HL-60/S4 (cell line): Measurements from ENCODE around the gene EFCAB11.
"Not testable (repeated sequence)": the region's sequence is repeated elsewhere in the genome, so short reads cannot be mapped to it uniquely, and the experiment has no call there.

ENCODE experiments used
- in situ Hi-C: fragments of 300-500 bp; cut with MboI; formaldehyde crosslinking; loops from 2 replicates; pipeline ENCODE4 v1.14.3; 2022; ENCODE audit warnings: low sequenced_read_pairs

Gene EFCAB11

DNA sequence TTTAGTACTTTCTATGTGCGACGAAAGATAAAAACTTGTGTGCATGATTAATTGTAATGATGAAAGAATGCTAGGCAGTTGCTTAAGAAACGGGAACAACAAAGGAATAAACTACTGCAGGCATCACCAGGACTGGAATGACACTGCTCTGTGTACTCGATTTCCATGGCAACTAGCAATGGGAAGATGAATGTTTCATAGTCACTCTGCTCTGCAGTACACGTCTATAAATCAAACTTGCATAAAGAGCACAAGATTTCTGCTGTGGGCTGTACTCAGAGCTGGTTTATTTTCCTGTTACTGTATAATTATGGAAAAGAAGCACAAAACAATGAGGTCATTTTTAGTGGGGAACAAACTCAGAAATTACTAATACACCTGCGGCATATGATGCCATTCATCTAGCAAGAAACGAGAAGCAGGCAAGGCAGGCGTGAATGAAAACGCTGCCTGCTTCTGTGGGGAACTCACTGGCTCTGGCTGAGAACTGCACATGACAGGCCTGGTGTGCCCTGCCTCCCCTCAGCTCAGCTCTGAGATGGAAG is 41.8 kb downstream of the EFCAB11 start:
- in situ Hi-C loops, result loop anchor here (10.0 kb wide), 1 partner anchor 888 kb away; no protein-coding TSS in a partner anchor

DNA sequence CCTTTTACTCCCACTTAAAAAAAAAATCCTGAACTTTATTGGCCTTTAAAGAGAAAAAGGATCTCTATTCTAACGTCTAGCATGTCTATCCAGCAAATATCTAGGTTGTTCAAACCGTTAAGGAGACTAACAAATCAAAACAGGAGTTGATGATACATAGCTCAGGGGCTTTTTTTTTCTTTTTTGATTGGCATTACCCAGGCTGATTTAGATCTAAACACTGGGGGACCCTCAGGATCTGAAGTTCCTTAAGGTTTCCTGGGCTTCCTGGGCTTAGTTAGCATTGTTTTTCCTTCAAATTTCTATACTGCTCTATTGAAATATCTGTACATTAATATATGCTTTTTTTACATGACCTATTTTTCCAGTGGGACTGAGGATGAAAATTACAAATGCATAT is 42.3 kb downstream of the EFCAB11 start:
- in situ Hi-C loops, result loop anchor here (10.0 kb wide), 1 partner anchor 887 kb away; no protein-coding TSS in a partner anchor

DNA sequence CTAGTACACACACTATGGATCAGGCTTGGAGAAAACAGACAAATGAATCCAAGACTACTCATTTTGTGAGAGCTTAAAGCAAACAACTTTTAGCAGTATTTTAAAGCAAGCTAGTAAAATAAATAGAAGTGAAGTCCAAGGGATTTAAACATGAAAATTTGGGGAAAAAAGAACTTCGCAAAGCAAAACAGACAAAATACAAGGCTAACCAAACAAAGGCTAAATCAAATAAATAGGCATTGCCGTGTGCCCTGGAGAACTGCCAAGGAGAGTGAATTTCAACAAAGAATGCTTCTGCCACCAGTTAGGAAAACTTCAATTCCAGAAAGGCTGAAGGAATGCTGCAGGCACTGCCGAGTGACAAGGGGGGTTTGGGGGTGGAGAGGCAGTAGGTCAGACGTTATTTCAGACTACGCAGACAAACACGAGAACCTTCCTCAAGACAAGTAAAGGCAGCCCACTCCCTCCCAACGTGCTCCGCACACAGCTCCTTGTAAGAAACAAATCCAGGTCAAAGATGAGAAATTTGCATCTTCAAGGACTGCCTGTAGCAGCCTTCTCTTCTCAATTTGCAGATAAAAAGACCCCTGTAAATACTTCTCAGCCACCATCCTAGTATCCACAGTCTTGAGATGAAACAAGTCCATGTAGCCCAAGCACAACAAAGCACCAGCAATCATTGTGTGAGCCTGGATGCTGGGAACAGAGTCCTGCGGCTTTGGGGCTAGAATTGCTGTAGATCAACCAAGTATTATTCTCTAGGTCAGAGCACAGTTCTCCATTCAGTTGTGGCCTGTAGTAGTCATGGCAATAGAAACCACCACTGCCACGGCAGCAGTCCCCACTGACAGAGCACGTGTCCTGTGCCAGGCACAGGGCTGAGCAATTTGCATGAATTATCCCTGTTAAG is 43.3 kb downstream of the EFCAB11 start:
- in situ Hi-C loops, result loop anchor here (10.0 kb wide), 1 partner anchor 886 kb away; no protein-coding TSS in a partner anchor

GRCh38 chr14:89910691-89911009 is 43.9 kb downstream of the EFCAB11 start:
- in situ Hi-C loops, result loop anchor here (10.0 kb wide), 1 partner anchor 886 kb away; no protein-coding TSS in a partner anchor

GRCh38 chr14:89909586-89909985 is 44.9 kb downstream of the EFCAB11 start:
- in situ Hi-C loops, result no loop called here

- in situ Hi-C loops, result no loop called here
Observed at GRCh38 chr14:89908712-89909450, 45.6 kb downstream of the EFCAB11 start.

GRCh38 chr14:89907655-89908054 is 46.9 kb downstream of the EFCAB11 start:
- in situ Hi-C loops, result no loop called here

GRCh38 chr14:89906000-89906399 is 48.5 kb downstream of the EFCAB11 start:
- in situ Hi-C loops, result no loop called here

DNA sequence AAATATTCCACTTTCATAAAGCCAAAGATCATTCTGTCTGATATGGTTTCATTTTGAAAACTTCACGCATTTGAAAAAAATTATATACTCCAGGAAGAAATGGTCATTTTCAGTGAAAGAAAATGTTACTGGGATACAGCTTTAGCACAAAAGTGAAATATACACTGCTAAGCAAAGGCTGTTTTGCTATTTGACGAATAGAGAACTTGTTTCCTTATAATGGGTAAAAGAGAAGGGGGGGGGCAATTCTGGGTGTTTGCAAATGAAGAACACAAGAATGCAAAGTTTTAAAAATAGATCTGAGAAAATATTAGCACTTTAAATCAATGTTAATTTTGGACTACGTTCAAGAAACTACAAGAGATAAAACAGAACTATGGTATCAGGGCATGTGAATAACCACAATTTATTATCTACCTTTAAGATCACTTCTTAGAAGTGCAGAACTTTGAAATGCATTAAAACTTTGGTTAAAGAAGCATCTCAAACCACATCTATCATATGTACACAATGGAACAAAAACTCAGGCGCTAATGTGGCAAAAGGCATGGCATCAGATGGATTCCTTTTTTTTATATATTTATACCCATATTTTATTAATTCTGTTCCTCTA is 51.1 kb downstream of the EFCAB11 start:
- in situ Hi-C loops, result no loop called here

DNA sequence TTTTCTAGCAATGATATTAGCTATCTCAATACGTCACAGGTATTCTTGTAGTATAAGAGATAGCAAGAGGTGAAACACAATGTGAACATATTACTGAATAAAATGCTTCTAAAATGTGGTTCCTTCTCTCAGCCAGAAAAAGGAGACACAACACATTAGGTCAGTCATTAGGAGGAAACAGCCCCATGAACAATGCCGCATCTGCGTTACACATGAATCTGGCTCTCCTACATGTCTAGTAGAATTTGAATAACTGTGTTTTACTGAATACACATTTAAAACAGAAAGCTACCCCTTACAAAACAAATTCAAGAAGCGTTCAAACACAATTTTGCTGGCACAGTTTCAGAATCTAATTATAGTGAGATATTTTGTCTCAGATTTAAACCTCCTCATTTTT is 51.6 kb downstream of the EFCAB11 start:
- in situ Hi-C loops, result no loop called here

GRCh38 chr14:89900802-89901201 is 53.7 kb downstream of the EFCAB11 start:
- in situ Hi-C loops, result no loop called here

- in situ Hi-C loops, result no loop called here
Observed at GRCh38 chr14:89899917-89900663, 54.4 kb downstream of the EFCAB11 start.

DNA sequence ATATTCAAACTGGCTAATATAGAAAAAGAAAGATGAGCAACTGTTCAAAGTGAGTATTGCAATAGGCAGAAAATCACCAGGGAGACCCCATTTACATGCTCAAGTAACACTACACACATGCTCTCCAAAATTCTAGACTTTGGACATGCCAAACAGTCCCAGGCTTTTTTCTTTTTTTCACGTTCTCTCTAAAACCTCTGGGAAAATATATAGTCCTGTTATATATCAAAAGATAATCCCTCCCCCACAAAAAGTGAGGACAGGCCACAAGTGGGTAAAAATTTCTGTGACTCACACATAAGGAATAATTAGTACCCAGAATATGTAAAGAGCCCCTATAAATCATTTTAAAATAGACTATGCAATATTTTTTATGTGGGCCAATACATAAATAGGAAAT is 55.2 kb downstream of the EFCAB11 start:
- in situ Hi-C loops, result no loop called here

GRCh38 chr14:89893388-89893787 is 61.1 kb downstream of the EFCAB11 start:
- in situ Hi-C loops, result not testable (repeated sequence)

DNA sequence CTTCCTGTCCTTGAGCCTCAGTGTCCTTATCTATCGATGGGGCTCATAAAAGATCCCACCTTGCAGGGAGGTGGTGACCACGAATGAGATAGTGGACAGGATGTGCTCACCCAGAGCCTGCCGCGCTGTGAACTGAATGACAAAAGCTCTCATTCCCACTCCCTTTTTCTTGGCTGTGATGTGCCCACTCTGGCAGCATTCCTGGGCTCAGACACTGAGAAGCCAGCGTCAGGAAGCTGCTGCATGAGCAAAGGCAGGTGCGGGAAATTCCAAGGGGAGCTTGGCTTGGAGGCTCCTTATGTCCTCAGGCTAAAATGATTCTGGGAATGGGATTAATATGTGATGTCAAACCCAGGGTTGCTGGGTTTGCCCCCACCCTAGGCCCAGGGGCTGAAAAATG is 61.6 kb downstream of the EFCAB11 start:
- in situ Hi-C loops, result no loop called here

- in situ Hi-C loops, result not testable (repeated sequence)
Observed at GRCh38 chr14:89891721-89892120, 62.8 kb downstream of the EFCAB11 start.

- in situ Hi-C loops, result no loop called here
Observed at GRCh38 chr14:89891055-89891454, 63.5 kb downstream of the EFCAB11 start.

DNA sequence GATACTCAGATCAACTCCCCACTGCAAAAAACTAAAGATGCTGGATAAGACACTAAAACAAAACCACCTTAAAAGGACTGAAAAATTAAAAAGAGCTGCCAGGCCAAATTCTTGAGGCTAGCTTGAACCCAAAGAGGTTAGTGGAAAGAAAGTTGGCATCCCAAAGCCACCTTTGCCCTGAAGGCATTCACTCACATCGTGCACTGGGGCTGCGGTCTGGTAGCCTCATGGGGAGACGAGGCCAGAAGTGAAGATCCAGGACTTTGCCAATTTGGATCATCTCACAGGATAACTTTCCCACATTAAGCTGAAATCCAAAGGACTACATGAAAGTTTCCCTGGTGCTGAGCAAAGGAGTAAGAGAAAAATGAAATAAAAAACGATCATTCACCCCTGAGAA is 63.9 kb downstream of the EFCAB11 start:
- in situ Hi-C loops, result no loop called here

- in situ Hi-C loops, result no loop called here
Observed at GRCh38 chr14:89889626-89890025, 64.9 kb downstream of the EFCAB11 start.

DNA sequence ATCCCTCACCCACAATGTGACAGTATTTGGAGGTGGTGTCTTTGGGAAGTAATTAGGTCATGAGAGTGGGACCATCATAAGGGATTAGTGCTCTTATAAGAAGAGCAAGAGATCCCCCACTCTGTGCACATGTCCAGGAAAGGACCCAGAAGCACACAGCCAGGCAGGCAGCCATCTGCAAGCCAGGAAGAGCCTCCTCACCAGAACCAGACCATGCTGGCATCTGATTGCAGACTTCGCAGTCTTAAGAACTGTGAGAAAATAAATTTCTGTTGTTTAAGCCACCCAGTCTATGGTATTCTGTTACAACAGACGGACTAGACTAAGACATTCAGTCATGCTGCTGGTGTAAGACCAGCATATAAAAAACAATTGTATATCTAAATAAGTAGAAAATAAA is 69.8 kb downstream of the EFCAB11 start:
- in situ Hi-C loops, result no loop called here

DNA sequence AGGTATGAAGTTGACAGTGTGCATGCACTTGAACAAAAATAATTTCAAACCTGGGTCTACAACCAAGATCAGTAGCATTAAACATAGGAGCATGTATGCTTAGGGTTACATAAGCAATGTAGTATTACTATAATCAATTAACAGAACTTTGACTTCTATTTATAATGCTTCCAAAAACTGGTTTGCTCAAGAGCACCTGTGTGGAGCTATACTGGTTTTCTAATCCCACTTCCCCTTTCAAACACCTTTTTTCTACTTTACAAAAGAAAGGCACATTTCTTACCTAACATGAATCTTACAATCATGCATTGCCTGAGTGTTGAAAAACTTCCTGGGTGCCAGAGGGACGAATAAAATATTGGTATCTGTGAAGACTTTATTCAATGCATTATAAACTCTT is 72.7 kb downstream of the EFCAB11 start:
- in situ Hi-C loops, result no loop called here
